ENCODE measurements around the gene NPW. TPM values are rescaled to one million over a fixed set of nuclear protein-coding genes. Genes with fewer than 3 reads are reported as not detected.
A peak's percentile ranks its signal among the peaks of the same experiment; 100 is the strongest.

NPW gene
- total RNA-seq, 3 donors from 2014 or later = not detected

DNA sequence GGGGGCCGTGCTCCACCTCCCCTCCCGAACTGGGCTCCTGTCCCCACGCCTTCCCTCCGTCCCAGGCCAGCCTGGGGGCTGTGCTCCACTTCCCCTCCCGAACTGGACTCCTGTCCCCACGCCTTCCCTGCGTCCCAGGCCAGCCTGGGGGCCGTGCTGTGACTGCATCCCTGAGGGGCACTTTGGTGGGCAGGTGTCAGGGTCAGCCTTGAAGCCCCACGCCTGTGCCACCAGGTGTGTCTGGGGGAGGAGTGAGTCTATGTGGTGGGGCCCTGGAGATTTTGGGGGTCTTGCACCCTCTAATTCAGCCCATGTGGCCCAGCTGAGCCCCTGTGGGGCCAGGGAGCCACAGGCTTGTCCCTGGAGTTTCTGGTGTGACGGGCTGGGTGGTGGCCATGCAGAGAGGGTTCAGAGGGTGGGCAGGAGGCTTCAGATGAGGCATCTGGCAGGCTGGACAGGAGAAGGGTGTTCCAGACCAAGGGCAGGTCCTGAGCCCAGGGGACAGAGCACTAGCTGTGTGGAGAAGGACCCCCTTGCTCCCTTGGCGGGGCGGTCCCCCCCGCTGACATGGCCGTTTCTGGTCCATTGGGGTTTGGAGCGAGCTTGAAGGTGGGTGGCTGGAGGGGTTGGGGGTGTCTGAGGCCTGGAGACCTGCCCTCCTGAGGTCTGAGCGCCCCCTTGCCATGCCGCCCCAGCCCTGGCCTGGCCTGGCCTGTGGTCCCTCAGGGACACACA lies 15.3 kb downstream of the NPW start:
- H3K27ac ChIP-seq = peak overlapping the region; percentile 92 to 93
- peaks cover 38 to 44% of the 10 kb centered on the region in 2 donors for H3K4me1 ChIP-seq

GRCh38 chr16:2035431-2036199 lies 16.0 kb downstream of the NPW start:
- DNase-seq (ENCODE audit: low spot score in 2 of 2) = peak in 1 of 2 donors; percentile 65
- Histone ChIP-seq H3K36me3 (no peaks in the 10 kb centered on the region), H3K4me1 (peaks cover 35 to 44% of the 10 kb centered on the region in 2 donors)

More for the DNA sequence above, 15.3 kb downstream of the NPW start:
- peak overlapping the region; percentile 29 to 63 (median 30) for H3K4me3 ChIP-seq
- TF ChIP-seq POLR2AphosphoS5 (IDR thresholded peaks at IDR 0.05) = no peak
- TF ChIP-seq POLR2A (IDR thresholded peaks at IDR 0.05) = no peak
- TF ChIP-seq, protein P1, sequence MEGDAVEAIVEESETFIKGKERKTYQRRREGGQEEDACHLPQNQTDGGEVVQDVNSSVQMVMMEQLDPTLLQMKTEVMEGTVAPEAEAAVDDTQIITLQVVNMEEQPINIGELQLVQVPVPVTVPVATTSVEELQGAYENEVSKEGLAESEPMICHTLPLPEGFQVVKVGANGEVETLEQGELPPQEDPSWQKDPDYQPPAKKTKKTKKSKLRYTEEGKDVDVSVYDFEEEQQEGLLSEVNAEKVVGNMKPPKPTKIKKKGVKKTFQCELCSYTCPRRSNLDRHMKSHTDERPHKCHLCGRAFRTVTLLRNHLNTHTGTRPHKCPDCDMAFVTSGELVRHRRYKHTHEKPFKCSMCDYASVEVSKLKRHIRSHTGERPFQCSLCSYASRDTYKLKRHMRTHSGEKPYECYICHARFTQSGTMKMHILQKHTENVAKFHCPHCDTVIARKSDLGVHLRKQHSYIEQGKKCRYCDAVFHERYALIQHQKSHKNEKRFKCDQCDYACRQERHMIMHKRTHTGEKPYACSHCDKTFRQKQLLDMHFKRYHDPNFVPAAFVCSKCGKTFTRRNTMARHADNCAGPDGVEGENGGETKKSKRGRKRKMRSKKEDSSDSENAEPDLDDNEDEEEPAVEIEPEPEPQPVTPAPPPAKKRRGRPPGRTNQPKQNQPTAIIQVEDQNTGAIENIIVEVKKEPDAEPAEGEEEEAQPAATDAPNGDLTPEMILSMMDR (IDR thresholded peaks at IDR 0.05) = no peak
- intact Hi-C loops (cut with DNase I; ENCODE audit: low total_unique reads) = no loop called here
- no peak for DNase-seq (ENCODE audit: low spot score in 2 of 2)
- no peaks in the 10 kb centered on the region for H3K36me3 ChIP-seq
- H3K9me3 ChIP-seq = no peaks in the 10 kb centered on the region
- no peaks in the 10 kb centered on the region for H3K27me3 ChIP-seq

DNA sequence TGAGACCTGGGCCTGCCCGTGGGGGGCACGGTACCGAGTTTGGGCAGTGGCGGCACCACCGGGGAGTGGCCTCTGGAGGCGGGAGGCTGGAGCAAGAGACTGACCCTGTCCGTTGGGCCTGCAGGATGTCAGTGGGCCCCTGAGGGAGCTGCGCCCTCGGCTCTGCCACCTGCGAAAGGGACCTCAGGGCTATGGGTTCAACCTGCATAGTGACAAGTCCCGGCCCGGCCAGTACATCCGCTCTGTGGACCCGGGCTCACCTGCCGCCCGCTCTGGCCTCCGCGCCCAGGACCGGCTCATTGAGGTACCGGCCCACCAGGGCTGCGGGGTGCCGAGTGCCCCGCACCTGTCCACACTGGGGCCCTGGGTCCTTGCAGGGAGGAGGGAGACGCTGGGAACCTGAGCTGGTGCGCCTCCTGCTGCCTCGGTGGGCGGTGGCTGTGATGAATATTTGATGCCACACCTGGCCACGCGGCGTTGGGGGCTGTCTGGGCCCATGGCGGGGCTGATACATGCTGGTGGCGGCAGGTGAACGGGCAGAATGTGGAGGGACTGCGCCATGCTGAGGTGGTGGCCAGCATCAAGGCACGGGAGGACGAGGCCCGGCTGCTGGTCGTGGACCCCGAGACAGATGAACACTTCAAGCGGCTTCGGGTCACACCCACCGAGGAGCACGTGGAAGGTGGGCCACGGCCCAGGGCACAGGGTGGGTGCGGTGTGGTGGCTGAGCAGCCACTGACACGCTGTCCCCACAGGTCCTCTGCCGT lies 16.8 kb downstream of the NPW start:
- Histone ChIP-seq H3K4me3 (peak overlapping the region; percentile 29 to 63 (median 30)), H3K27ac (peak overlapping the region; percentile 92 to 93), H3K27me3 (no peaks in the 10 kb centered on the region), H3K4me1 (peaks cover 35 to 44% of the 10 kb centered on the region in 2 donors), H3K9me3 (no peaks in the 10 kb centered on the region), H3K36me3 (no peaks in the 10 kb centered on the region)
- TF ChIP-seq, protein P1 (IDR thresholded peaks at IDR 0.05) = no peak
- intact Hi-C loops (cut with DNase I; ENCODE audit: low total_unique reads) = no loop called here
- DNase-seq (ENCODE audit: low spot score in 2 of 2) = no peak

More at GRCh38 chr16:2035431-2036199, 16.0 kb downstream of the NPW start:
- peak overlapping the region; percentile 92 to 93 for H3K27ac ChIP-seq
- TF ChIP-seq POLR2A (IDR thresholded peaks at IDR 0.05) = no peak
- TF ChIP-seq, protein P1 (IDR thresholded peaks at IDR 0.05) = peak in 1 of 3 donors; percentile 7
- peak in 1 of 3 donors; percentile 18 for TF ChIP-seq POLR2AphosphoS5 (IDR thresholded peaks at IDR 0.05)
- H3K9me3 ChIP-seq = no peaks in the 10 kb centered on the region
- peak overlapping the region; percentile 29 to 63 (median 30) for H3K4me3 ChIP-seq
- intact Hi-C loops (cut with DNase I; ENCODE audit: low total_unique reads) = no loop called here
- H3K27me3 ChIP-seq = no peaks in the 10 kb centered on the region

DNA sequence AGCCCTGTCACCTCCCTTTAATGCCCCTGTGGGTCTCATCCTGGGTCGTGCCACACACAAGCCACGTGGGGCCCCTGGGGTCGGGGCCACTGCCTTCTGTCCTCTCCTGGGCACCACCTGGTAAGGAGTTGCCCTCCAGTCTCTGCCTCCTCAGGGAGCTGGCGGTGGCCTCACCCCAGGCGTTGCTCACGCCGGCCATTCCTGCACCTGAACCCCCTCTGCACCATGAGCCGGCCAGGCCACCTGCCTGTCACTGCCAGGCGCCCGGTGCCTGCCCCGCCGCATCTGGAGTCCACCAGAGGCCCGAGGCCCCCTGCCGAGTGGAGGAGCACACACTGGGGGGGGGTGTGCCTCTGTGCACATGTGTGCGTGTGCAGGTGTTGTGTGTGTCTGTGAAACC lies 17.5 kb downstream of the NPW start:
- no peak for DNase-seq (ENCODE audit: low spot score in 2 of 2)
- peak overlapping the region; percentile 92 to 93 for H3K27ac ChIP-seq
- no peaks in the 10 kb centered on the region for H3K36me3 ChIP-seq
- intact Hi-C loops (cut with DNase I; ENCODE audit: low total_unique reads) = no loop called here
- H3K4me3 ChIP-seq = no peak overlapping the region
- no peak for TF ChIP-seq POLR2AphosphoS5 (IDR thresholded peaks at IDR 0.05)
- TF ChIP-seq POLR2A (IDR thresholded peaks at IDR 0.05) = no peak
- TF ChIP-seq, protein P1 (IDR thresholded peaks at IDR 0.05) = no peak
- H3K9me3 ChIP-seq = no peaks in the 10 kb centered on the region
- H3K4me1 ChIP-seq = peaks cover 35 to 43% of the 10 kb centered on the region in 2 donors
- no peaks in the 10 kb centered on the region for H3K27me3 ChIP-seq

All from breast epithelium (tissue), 4 donors.